Prostate gland (tissue), 2 donors: ENCODE measurements around the gene KCNT1. TPM values are rescaled to one million over a fixed set of nuclear protein-coding genes. Genes with fewer than 3 reads are reported as not detected.

Experiments used
- DNase-seq: peaks from one replicate; pipeline ENCODE4 v3.0.0-alpha.2; 2019; ENCODE audit warnings: low spot score
- H3K27ac ChIP-seq, 2 donors: fragments of 200-600 bp; sonication (generic); 2 replicates each; pipeline ENCODE4 v1.5.1; 2017 to 2019
- H3K27me3 ChIP-seq: fragments of 200-600 bp; sonication (generic); replicated peaks from 2 replicates; pipeline ENCODE4 v1.5.1; 2019; ENCODE audit not compliant: insufficient read depth
- H3K36me3 ChIP-seq, 2 donors: fragments of 200-600 bp; sonication (generic); 1 replicate in 1 of 2; 2 replicates in 1 of 2; pipeline versions ENCODE4 v1.5.1 to v1.8.1; 2017 to 2019
- H3K4me1 ChIP-seq: fragments of 200-600 bp; sonication (generic); replicated peaks from 2 replicates; pipeline ENCODE4 v1.5.1; 2019
- H3K4me3 ChIP-seq, 2 donors: fragments of 200-600 bp; sonication (generic); 2 replicates each; pipeline ENCODE4 v1.5.1; 2017 to 2019
- H3K9me3 ChIP-seq: fragments of 200-600 bp; sonication (generic); 2 replicates; pipeline ENCODE4 v1.5.1; 2017
- POLR2A ChIP-seq: fragments of 450-650 bp; IDR thresholded peaks from one replicate; pipeline ENCODE4 v1.6.1; 2016; ENCODE audit warnings: antibody characterized with exemption, mild to moderate bottlenecking
- POLR2AphosphoS5 ChIP-seq: sonication (generic); formaldehyde crosslinking; IDR thresholded peaks from one replicate; pipeline ENCODE4 v1.6.1; 2017; ENCODE audit warnings: antibody characterized with exemption
- WGBS: methylation state at CpG from one replicate; pipeline ENCODE4 v1.1.5; 2018; 5-methylcytosine and 5-hydroxymethylcytosine counted together
- intact Hi-C: fragments of 100-400 bp; cut with DNase I; formaldehyde crosslinking; loops from one replicate; pipeline ENCODE4 v1.14.2; 2022
- total RNA-seq, 2 donors: library from RNA; depleted of rRNA; stranded (reverse); fragments of >200 nt; gene quantifications; one replicate each; pipeline ENCODE4 v1.1.0, GENCODE V29; 2016
- TF ChIP-seq, protein P1 (sequence below), 4 experiments: fragments of 200-600 bp in 2 of 4; fragments of 450-650 bp in 2 of 4; sonication (generic) in 2 of 4; IDR thresholded peaks; 1 replicate in 3 of 4; 2 replicates in 1 of 4; pipeline ENCODE4 v1.5.1; 2016 to 2019; ENCODE audit warnings: antibody characterized with exemption in 4 of 4, mild to moderate bottlenecking in 2 of 4, moderate library complexity in 2 of 4

The KCNT1 gene
- total RNA-seq, 2 donors from 2014 or later = 0.09 to 3.0 TPM

DNA sequence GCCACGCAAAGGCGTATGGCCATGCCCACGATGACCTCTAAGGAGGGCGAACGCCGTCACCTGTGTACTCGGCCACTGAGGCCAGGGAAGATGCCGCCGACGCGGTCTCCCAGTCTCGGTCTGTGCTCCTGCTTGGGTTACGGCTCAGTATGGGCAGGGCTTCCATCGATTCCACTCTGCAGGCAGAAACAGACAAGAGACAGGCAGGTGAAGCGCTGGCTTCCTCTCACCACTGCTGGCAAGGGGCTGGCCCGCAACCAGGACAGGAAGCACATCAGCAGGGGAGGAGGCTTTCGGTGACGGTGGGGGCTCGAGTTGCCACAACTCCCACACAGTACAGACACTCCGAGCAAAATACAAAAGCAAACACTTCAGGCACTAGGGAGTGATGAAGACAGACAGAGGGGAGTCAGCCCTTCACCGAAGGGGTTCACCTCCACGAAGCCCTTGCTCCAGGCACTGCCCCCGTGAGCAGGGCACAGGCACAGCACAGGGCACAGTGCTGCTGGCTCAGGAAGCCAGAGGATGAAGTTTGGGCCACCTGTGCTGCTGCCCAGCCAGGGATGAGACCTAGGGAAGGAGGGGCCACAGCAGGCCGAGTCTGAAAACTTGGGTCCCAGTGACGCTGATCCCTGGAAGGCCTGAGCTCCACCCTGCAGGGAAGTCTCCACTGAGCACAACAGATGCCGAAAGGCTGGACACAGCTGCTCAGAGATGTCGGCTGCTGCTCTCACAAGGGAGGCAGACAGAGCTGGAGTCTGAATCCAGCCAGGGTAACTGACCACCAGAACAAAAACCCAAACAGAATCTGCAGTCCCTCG, 114.1 kb downstream of the KCNT1 start:
- Histone ChIP-seq H3K27me3 (no peaks in the 10 kb centered on the region), H3K4me1 (no peaks in the 10 kb centered on the region), H3K36me3 (peaks cover 10 to 23% of the 10 kb centered on the region in 2 donors), H3K27ac (no peak overlapping the region), H3K4me3 (no peak overlapping the region), H3K9me3 (no peaks in the 10 kb centered on the region)
- intact Hi-C loops = no loop called here
- no peak for DNase-seq
- TF ChIP-seq POLR2AphosphoS5 = no peak
- TF ChIP-seq, protein P1, sequence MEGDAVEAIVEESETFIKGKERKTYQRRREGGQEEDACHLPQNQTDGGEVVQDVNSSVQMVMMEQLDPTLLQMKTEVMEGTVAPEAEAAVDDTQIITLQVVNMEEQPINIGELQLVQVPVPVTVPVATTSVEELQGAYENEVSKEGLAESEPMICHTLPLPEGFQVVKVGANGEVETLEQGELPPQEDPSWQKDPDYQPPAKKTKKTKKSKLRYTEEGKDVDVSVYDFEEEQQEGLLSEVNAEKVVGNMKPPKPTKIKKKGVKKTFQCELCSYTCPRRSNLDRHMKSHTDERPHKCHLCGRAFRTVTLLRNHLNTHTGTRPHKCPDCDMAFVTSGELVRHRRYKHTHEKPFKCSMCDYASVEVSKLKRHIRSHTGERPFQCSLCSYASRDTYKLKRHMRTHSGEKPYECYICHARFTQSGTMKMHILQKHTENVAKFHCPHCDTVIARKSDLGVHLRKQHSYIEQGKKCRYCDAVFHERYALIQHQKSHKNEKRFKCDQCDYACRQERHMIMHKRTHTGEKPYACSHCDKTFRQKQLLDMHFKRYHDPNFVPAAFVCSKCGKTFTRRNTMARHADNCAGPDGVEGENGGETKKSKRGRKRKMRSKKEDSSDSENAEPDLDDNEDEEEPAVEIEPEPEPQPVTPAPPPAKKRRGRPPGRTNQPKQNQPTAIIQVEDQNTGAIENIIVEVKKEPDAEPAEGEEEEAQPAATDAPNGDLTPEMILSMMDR (IDR thresholded peaks at IDR 0.05) = no peak
- TF ChIP-seq POLR2A = no peak
- WGBS = 91% methylated on average over 27 of the region's 28 CpGs

DNA sequence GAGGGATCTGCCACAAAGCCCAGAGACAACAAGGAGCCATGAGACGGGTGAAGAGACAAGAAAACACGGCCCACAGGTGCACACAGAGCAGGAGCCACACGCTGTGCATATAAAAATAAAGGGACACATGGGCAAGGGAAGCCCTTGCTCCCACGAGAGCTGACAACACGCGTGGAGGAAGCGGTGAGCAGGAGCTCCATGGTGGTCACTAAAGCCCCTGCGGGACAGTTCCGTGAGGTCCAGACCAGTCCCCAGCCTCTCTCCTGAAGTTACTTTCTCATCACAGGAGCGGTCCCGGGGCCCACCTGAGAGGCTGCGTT, 114.6 kb downstream of the KCNT1 start:
- no peak overlapping the region for H3K4me3 ChIP-seq
- no peaks in the 10 kb centered on the region for H3K4me1 ChIP-seq
- TF ChIP-seq, protein P1 (IDR thresholded peaks at IDR 0.05) = no peak
- TF ChIP-seq POLR2A = no peak
- no peak for TF ChIP-seq POLR2AphosphoS5
- H3K27me3 ChIP-seq = no peaks in the 10 kb centered on the region
- H3K27ac ChIP-seq = no peak overlapping the region
- WGBS = 94% methylated on average over 12 of the region's 12 CpGs
- intact Hi-C loops = no loop called here
- peaks cover 10 to 23% of the 10 kb centered on the region in 2 donors for H3K36me3 ChIP-seq
- no peak for DNase-seq
- no peaks in the 10 kb centered on the region for H3K9me3 ChIP-seq

DNA sequence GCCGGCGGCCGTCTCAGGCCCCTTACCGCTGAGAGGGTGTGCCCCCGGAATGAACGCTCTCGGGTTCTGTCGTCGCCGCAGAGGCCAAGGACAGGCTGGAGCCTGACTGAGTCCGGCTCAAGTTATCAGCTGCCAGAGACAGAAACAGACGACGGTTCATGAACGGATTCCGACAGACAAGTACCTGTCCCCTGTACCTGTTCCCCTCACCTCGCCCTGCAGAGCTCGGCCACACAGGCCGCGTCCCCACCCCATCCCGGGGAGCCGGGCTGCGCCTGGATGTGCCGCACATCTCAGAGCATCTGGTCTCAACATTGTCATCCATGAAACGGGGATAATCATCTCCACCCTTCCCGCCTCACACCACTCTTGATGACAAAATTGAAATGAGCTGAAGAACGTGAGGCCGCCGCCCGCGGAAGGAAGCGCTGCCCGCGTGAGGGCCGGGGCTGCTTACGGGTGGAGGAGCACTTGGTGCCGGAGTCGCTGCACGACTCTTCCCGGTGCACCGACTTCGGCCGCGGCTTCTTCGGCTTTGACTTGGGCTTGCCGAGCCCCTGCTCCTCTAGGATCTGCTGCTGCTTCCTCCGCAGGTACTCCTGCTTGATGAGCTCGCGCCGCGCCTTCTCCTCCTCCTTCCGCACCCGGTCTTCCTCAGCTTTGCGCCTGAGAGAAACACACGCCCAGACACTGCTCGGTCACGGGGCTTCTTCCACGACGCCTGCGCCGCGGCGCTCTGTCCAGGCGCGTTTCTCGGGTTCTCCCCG, 116.1 kb downstream of the KCNT1 start:
- H3K9me3 ChIP-seq = no peaks in the 10 kb centered on the region
- no peaks in the 10 kb centered on the region for H3K4me1 ChIP-seq
- H3K4me3 ChIP-seq = no peak overlapping the region
- H3K27ac ChIP-seq = no peak overlapping the region
- H3K27me3 ChIP-seq = no peaks in the 10 kb centered on the region
- TF ChIP-seq POLR2AphosphoS5 (no peak), POLR2A (no peak)
- TF ChIP-seq, protein P1 (IDR thresholded peaks at IDR 0.05) = no peak
- intact Hi-C loops = no loop called here
- peaks cover 14 to 21% of the 10 kb centered on the region in 2 donors for H3K36me3 ChIP-seq
- 96% methylated on average over 66 of the region's 66 CpGs for WGBS
- DNase-seq = no peak

DNA sequence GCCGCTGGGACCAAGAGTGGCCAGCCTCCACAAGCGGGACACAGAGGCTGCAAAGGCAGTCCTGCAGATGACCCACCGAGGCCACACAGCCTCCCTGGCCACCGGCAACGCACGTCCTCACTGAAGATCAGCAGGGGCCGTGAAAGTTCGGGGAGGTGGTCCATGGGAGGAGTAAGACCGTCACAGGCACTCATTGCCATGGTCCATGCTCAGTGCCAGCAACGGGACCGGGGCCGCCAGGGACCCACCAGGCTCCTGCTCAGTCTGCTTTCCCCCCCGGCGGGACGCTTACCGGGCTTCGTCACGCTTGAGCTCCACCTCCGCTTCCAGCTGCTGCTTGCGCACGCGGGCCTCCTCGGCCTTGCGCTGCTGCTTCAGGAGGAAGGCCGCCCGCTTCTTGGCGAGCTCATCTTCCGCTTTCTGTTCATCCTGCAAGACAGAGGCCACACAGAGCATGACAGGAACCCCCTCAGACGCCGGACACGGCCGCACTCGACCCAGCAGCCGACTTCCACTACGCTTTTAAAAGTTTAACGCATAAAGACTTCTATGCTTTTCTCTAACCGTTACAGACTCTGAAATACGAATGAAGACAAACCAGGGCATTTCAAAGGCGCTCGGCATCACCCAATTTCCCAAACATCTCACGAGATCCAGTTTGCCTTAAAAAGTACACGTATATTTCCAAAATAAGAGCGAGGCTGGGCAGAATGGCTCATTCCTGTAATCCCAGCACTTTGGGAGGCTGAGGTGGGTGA, 116.9 kb downstream of the KCNT1 start:
- 96% methylated on average over 43 of the region's 43 CpGs for WGBS
- Histone ChIP-seq H3K36me3 (peaks cover 10 to 17% of the 10 kb centered on the region in 2 donors), H3K4me3 (no peak overlapping the region)

More for the DNA sequence above, 116.9 kb downstream of the KCNT1 start:
- no peaks in the 10 kb centered on the region for H3K9me3 ChIP-seq
- DNase-seq = no peak
- H3K27ac ChIP-seq = no peak overlapping the region
- no peaks in the 10 kb centered on the region for H3K4me1 ChIP-seq
- H3K27me3 ChIP-seq = no peaks in the 10 kb centered on the region
- intact Hi-C loops = no loop called here
- TF ChIP-seq, protein P1 (IDR thresholded peaks at IDR 0.05) = no peak
- TF ChIP-seq POLR2A (no peak), POLR2AphosphoS5 (no peak)
